Measurements from ENCODE around the gene ACVR1C.

- no peak for TF ChIP-seq EZH2 (IDR thresholded peaks at IDR 0.05; ENCODE audit: low read depth)
- TF ChIP-seq CTCF (conservative IDR thresholded peaks at IDR 0.05) = no peak
Measured at GRCh38 chr2:157606534-157606933, 22.1 kb downstream of the ACVR1C start.

Data from PC-9 (cell line).